ELR (cell line): ENCODE measurements around the gene MMAB.

ENCODE experiments used
- DNase-seq: peaks from one replicate; pipeline ENCODE4 v3.0.0-alpha.2; 2015; ENCODE audit warnings: low read depth

Gene MMAB

DNA sequence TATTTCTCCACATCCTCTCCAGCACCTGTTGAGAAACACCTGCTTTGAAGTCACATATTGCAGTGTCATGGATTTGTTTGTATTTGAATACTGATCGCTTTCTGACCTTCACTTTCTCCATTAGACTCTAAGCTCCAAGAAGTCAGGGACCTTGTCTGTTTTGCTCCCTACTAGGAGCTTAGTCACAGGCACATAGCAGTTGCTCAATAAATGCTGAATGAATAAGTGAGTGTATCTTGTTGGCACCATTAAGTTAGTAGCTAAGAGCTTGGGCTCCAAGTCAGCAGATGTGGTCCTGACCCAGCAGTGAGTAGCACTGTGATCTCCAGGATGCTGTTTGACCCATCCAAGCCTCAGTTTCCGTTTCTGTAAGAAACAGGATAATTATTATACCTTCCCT lies 10.4 kb upstream of the MMAB start:
- DNase-seq, result no peak

- DNase-seq, result peak; percentile 14
These were observed 9.3 kb upstream of the MMAB start for GRCh38 chr12:109582636-109583035.

DNA sequence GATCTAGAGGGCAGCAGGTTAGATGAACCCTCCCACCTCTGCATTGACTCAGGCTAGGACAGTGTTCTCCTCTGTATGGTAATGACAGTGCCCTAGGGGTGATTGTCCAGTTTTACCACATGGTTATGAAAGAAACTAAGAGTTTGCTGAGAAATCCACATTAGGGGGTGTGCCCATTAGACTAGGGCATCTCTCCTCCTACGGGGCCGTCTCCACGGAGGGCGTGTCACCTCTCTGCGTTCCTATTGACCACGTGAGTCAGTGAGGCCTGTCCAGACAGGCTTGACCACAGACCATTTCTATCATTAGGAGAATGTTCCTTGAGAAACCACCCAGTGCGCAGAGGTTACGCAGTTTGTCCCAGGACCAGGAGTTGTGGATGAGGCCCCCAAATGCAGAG lies 8.6 kb upstream of the MMAB start:
- DNase-seq, result peak; percentile 76

DNA sequence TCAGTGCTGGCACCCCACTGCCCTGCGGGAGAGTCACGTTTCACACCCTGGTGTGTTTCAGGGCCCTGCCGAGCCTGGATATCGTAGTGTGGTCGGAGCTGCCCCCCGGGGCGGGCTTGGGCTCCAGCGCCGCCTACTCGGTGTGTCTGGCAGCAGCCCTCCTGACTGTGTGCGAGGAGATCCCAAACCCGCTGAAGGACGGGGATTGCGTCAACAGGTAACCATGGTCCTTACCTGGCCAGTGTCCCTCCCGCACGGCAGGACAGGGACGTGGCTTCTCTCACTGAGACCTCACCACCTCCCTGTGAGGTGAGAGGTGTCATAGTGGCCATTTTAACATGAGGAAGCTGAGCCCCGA lies 8.0 kb upstream of the MMAB start:
- no peak for DNase-seq

DNA sequence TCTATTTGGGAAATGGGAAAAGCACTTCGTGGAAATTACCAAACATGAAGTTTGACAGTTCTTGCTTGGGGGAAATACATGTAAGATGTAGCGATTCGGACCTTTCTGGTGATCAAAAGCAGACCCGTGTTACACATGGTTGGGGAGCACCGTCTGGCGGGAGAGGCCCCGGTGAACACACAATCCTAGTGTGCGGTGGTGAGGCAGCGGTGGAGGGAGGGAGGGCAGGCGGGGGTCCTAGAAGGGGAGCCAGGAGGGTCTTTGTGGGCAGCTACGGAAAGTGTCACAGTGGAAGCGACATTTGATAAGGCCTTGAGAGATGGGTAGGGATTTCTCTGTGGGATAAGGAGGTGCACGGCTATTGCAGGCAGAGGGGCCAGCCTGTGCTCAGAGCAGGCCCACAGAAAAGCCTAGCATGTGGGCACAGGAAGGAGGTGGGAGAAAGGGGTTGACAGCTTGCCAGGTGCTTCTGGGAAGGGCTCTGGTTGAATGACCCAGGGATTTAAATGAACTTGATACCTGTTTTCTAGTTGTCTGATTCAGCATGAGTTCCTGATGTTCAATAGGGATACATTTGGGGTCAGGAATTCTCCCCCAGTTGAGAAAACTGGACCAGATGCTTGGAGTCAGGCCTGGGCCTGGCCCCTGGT lies 7.5 kb upstream of the MMAB start:
- DNase-seq, result no peak

- no peak for DNase-seq
These were observed 7.0 kb upstream of the MMAB start for GRCh38 chr12:109580272-109580671.

- DNase-seq, result no peak
These were observed 6.3 kb upstream of the MMAB start for GRCh38 chr12:109579639-109580038.

GRCh38 chr12:109578330-109578927 lies 5.1 kb upstream of the MMAB start:
- DNase-seq, result no peak

DNA sequence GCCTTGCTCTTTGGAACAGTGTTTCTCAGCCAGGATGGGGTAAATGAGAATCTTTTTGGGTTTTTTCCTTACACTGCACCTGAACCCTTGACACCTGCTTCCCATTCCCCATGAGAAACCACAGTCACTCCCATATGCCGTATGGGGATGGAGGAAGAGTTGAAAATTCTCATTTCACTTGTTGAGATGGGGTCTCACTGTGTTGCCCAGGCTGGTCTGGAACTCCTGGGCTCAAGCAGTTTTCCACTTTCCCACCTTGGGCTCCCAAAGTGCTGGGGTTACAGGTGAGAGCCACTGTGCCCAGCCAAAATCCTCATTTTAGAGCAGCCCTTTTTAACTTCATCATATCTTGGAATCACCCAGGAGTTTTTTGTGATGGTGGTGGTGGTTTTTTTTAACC lies 4.0 kb upstream of the MMAB start:
- DNase-seq, result no peak

GRCh38 chr12:109575683-109576082 lies 2.4 kb upstream of the MMAB start:
- no peak for DNase-seq

GRCh38 chr12:109573914-109574244 lies 575 bp upstream of the MMAB start:
- DNase-seq, result no peak

- DNase-seq, result no peak
These were observed 828 bp downstream of the MMAB start for GRCh38 chr12:109572506-109572845.

DNA sequence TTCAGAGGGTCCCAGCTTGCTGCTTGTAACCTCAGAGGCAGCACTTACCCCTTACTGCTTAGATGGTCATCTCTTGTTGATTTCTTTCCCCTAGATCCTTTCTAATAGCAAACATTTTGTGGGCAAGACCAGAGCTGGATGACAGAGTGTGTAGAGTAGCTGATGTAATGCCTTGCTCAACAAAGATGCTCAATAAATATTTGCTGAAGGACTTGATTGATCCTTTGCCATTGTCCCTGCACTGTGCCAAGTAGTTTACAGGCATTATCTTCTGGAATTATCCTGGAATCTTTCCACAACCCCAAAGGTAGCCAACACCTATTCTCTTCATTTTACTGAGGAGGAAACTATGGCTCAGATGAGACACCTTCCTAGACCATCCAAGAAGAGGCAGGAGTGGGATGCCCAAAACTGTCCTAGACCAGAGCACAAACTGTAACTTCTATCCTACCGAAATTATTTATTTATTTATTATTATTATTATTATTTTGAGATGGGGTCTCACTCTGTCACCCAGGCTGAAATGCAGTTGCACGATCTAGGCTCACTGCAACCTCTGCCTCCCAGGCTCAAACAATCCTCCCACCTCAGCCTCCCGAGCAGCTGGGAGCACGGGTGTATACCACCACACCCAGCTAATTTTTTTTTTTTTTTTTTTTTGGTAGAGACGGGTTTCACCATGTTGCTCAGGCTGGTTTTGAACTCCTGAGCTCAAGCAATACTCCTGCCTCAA lies 1.4 kb downstream of the MMAB start:
- DNase-seq, result no peak

- DNase-seq, result no peak
These were observed 4.8 kb downstream of the MMAB start for GRCh38 chr12:109568486-109568885.

DNA sequence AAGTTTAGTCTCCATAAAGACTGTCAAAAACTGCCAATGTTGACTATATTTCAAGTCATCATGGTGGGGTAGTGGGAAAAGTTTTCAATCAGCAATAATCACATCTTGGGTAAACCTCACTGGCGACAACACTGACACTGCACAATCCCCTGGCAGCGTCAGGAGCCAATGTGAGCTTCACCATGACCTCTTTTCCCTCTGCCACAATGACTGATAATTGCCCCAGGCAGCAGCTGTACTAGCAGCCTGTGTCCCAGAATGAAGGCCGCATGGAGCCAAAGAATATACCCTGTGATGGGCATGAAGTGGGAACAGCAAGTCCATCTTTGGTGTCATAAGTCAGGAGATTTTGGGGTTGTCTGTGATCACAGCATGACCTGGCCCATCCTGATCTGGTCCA lies 5.3 kb downstream of the MMAB start:
- DNase-seq, result no peak

DNA sequence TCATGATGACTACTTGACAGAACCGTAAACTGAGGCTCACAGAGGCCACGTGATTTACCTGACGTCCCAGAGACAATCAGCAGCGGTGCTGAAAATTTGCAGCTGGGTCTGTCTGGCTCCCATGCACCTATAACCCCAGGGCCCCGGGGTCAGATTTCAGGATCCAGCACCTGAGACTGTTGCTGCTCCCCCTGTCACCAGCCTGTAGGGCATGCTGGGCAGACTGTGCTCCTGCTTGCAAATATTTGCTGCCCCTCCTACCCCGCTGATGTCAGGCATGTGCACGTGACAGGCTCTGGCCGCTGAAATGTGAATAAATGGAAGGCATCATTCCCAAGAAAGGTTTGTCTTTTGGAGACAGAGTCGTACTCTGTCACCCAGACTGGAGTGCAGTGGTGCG lies 6.0 kb downstream of the MMAB start:
- no peak for DNase-seq

- no peak for DNase-seq
These were observed 6.9 kb downstream of the MMAB start for GRCh38 chr12:109566424-109566823.

- no peak for DNase-seq
These were observed 9.7 kb downstream of the MMAB start for GRCh38 chr12:109563291-109564284.

DNA sequence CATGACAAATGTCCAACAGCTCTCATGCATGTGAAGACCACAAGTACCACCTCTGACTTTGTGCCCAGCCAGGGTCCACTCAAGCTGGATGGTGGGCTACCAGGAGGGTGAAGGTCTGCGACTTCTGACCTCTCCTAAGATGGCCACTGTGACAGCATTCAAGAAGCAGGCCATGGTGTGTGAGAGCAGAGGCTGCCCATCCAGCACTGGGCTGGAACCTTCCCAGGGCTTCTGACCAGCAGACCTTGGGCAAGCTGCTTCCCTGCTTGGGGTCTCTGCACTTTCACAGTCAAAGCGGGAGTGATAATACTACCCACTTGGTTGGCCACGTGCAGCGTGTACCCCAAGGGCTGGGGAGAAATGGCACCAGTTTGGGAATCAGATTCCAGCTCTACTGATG lies 10.4 kb downstream of the MMAB start:
- no peak for DNase-seq

DNA sequence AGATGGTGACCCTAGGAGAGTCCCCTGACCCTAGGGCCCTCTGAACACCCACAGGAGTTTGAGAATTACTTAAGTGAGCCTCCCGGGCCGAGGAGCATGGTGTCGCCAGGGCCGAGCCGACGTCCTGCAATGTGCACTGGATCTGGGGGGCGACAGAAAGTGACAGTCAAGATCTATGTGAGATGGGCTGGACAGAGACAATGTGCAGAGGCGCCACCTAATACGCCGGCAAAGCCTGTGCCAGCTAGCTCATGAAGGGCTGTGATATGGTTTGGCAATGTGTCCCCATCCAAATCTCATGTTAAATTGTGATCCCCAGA lies 11.6 kb downstream of the MMAB start:
- DNase-seq, result no peak

DNA sequence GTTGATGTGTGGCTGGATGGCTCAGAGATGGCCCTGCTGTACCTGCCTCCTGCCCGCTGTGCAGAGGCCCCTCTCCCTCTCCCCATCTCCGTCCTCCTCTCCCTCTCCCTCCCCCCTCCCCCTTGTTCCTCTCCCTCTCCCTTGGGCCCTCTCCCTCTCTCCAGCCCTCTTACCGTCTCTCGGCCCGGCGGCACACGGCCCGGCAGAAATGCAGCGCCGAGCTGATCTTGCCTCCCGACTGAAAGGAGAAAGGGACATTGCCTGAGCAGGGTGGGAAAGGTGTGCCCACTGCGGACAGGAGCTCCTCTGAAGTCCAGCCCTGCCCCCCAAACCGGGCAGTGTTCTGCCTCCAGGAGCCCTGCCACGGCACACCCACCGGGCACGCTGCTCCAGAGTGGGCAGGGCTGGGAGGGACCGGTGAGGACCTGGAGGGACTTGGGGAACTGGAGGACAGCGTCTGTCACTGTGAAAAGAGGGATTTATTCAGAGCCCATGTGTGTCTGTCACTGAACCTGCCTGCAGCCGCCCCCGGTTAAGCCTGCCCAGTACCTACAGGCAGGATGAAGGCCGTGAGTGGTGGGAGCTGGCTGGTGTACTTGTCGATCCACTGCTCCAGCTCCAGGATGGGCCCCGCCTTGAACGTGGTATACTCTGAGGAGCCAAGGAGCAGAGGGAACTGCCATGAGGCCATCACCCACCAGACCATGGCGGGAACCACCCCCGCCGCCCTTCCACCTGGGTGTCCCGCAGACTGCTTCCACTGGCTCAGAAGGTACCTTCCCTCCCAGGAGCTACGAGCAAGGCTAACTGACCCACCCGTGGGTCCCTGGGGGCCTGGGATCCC lies 12.2 kb downstream of the MMAB start:
- DNase-seq, result no peak

- no peak for DNase-seq
These were observed 13.7 kb downstream of the MMAB start for GRCh38 chr12:109559601-109560000.
